ENCODE measurements around the gene TMEM258.

DNA sequence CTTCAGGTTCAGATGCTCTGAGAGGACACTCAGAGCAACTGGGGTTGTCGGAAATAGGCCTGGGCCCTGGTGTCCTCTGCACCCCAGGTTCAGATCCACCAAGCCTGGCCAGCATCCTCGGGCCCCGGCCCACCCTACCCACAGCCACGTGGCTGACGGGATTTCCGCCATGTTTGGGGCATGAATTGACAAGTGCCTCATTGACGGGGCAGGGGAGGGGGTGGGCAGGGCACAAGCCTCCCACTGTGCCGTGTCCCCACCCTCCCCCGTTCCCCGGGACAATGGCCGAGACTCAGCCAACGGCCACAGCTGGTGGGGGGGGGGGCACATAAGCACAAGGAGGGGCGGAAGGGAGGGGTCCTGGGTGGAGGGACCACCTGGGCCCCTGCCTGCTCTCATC, 31.5 kb downstream of the TMEM258 start:
- TF ChIP-seq, protein P1, sequence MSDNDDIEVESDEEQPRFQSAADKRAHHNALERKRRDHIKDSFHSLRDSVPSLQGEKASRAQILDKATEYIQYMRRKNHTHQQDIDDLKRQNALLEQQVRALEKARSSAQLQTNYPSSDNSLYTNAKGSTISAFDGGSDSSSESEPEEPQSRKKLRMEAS (IDR thresholded peaks at IDR 0.05): no peak
- no peak for TF ChIP-seq TAF1 (IDR thresholded peaks at IDR 0.05; ENCODE audit: low read depth)
- no peak for TF ChIP-seq CEBPB (IDR thresholded peaks at IDR 0.05)
- TF ChIP-seq NFIC (IDR thresholded peaks at IDR 0.05): no peak
- no peak for TF ChIP-seq EGR1 (IDR thresholded peaks at IDR 0.05)
- TF ChIP-seq TCF12 (IDR thresholded peaks at IDR 0.05; ENCODE audit: low read depth): no peak
- no peak for TF ChIP-seq EP300 (IDR thresholded peaks at IDR 0.05; ENCODE audit: borderline replicate concordance)
- TF ChIP-seq, protein P2, sequence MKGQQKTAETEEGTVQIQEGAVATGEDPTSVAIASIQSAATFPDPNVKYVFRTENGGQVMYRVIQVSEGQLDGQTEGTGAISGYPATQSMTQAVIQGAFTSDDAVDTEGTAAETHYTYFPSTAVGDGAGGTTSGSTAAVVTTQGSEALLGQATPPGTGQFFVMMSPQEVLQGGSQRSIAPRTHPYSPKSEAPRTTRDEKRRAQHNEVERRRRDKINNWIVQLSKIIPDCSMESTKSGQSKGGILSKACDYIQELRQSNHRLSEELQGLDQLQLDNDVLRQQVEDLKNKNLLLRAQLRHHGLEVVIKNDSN (IDR thresholded peaks at IDR 0.05): no peak
- TF ChIP-seq, protein P3, sequence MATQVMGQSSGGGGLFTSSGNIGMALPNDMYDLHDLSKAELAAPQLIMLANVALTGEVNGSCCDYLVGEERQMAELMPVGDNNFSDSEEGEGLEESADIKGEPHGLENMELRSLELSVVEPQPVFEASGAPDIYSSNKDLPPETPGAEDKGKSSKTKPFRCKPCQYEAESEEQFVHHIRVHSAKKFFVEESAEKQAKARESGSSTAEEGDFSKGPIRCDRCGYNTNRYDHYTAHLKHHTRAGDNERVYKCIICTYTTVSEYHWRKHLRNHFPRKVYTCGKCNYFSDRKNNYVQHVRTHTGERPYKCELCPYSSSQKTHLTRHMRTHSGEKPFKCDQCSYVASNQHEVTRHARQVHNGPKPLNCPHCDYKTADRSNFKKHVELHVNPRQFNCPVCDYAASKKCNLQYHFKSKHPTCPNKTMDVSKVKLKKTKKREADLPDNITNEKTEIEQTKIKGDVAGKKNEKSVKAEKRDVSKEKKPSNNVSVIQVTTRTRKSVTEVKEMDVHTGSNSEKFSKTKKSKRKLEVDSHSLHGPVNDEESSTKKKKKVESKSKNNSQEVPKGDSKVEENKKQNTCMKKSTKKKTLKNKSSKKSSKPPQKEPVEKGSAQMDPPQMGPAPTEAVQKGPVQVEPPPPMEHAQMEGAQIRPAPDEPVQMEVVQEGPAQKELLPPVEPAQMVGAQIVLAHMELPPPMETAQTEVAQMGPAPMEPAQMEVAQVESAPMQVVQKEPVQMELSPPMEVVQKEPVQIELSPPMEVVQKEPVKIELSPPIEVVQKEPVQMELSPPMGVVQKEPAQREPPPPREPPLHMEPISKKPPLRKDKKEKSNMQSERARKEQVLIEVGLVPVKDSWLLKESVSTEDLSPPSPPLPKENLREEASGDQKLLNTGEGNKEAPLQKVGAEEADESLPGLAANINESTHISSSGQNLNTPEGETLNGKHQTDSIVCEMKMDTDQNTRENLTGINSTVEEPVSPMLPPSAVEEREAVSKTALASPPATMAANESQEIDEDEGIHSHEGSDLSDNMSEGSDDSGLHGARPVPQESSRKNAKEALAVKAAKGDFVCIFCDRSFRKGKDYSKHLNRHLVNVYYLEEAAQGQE (IDR thresholded peaks at IDR 0.05; ENCODE audit: low read depth): no peak

Data from Ishikawa (cell line).